DOHH2 (cell line): ENCODE results near the gene PDCD10.

Source experiments
- CTCF ChIP-seq: fragments of 200-600 bp; sonication (generic); IDR thresholded peaks from one replicate; pipeline ENCODE4 v1.5.1; 2014; ENCODE audit warnings: antibody characterized with exemption, mild to moderate bottlenecking, low read depth, low read length; ENCODE audit not compliant: poor library complexity, severe bottlenecking
- EZH2phosphoT487 ChIP-seq: fragments of 200-600 bp; sonication (generic); IDR thresholded peaks from 2 replicates; pipeline ENCODE4 v1.6.1; 2017; ENCODE audit warnings: borderline replicate concordance, mild to moderate bottlenecking, antibody characterized with exemption, low read length, moderate library complexity, mixed read lengths

GRCh38 chr3:167776066-167776685, 41.5 kb upstream of the PDCD10 start:
- TF ChIP-seq CTCF (no peak), EZH2phosphoT487 (no peak)
